NOMO-1 treated with DMSO at 0.1 percent for 48 hours (cell line): ENCODE measurements around the gene HBEGF.

ENCODE experiments used
- DNase-seq: peaks from one replicate; lab custom pipeline; 2025; ENCODE audit not compliant: unreplicated experiment; lab: John Stamatoyannopoulos, UW

HBEGF gene

DNA sequence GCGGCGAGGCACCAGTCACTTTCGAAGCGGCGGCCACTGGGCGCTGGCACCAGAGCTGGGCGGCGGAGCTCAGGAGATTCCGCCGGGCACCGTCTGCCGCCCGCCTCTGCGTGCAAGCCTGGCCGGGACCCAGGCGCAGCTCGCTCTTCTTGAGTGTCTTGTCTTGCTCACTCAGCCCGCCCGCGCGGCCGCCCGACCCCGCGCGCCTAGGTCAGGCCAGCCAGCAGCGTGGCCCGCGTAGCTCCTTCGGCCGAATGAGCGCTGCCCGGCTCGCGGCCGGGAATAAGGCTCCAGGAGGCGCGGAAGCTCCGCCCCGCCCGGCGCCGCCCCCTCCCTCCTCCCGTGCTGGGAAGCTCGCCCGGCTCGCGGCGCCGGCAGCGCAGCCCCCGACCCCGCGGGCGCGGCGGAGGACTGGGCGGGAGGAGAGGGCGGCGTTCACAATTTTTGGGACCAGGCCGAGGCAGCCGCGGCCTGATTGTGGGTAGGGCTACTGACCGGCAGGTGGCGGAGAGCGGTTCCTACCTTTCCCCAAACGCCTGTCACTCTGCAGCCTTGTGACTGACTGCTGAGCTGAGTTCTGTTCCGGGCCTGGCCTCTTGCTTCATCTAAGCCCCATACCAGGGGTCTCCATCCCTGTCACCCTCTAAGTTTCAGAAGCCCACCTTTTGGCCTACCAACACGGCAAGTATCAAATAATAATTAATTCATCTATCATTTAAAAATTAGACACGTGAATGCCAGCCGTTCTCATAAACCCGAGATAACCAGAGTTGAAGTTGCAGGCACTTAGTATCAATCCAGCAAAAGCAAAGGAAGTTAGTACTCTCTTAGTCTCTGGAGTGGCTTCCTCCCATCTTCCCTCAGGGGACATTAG, at the start of gene HBEGF:
Gene HBEGF, minus strand, starts transcription at position 256 of the 874 bp plus-strand sequence. CDS start 275 bp downstream, outside the sequence.
- peak; percentile 63 for DNase-seq

GRCh38 chr5:140393738-140394137, 47.3 kb upstream of the HBEGF start:
- DNase-seq = no peak

DNA sequence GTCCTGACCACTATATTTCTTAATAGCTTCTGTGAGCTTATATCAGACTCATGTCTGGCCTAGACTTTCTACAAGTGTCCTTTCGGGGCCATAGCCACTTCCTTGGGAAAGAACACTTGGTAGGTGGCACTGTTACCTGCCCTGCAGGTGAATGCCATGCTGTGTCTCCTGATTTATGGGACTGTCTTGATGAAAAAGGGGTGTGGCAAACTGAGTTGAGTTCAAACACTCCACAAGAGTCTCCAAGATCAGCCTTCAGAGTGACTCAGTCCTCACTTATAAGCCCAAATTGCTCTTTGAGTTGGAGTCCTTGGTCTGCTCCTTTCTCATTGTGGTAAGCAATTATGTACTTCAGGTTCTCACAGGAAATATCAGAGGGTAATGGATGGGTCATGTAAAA, 45.3 kb upstream of the HBEGF start:
- DNase-seq = no peak

DNA sequence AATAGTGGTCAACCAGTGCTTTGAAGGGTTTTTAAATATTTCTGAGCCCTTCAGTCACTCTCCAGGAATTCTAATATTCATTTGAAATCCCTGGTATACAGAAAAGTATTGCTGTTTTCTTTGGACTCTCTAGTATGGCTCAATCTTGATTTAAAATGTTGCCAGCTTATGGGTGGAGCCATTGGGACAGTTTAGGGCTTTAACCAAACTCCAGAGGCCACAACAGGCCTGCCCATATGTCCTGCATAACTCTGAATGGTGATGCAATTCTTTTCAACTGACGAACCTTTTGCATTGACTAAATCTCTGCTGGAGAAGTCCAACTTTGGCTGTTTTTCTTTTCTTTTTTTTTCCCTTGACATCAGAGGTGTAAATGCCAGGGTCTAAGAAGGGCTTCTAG, 44.9 kb upstream of the HBEGF start:
- DNase-seq = peak; percentile 71

DNA sequence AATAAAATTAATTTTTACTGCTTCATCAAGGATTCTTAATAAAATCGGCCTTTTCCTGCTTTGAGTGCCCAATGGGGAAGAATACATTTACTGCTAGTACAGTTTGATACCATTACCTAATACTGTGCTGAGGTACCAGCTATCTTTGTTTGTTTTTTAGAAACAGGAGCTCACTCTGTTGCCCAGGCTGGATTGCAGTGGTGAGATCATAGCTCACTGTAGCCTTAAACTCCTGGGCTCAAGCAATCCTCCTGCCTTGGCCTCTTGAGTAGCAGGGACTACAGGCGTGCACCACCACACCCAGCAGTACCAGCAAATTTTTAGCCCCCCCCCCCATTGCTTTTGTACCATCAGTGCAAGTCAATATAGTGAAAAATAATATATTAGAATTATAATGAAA, 41.6 kb upstream of the HBEGF start:
- no peak for DNase-seq

- no peak for DNase-seq
These were observed 36.9 kb upstream of the HBEGF start for GRCh38 chr5:140383300-140383699.

DNA sequence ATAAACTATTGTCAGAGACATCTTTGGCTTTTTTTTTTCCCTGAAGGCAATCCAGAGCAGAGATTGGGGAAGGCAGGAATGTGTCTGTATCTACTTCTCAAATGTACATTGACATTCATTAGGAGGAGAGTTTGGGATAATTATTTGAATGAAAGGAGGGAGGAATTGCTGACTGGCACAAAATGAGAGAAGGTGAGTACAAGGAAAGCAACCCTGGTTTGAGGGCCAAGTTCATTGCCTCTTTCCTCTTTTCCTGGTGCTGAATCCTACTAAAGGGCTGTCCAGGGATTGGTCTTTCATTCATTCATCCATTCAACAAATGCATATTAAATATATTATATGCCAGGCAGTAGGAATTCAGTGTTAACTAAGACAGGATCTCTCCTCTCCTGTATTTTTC, 36.5 kb upstream of the HBEGF start:
- DNase-seq = no peak

DNA sequence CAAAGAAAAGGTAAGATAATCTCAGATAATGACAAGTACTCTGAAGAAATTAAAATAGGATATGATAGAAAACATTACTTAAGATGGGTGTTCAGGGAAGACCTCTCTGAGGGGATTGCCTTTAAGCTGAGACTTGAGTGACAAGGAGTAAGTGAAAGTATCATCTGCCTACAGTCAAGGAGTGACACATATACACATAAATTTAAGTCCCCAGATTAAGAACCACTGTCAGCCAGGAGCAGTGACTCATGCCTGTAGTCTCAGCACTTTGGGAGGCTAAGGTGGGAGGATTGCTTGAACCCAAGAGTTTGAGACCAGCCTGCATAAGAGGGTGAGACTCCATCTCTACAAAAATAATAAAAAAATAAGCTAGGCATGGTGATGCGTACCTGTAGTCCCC, 35.6 kb upstream of the HBEGF start:
- no peak for DNase-seq

GRCh38 chr5:140381351-140381750, 34.9 kb upstream of the HBEGF start:
- DNase-seq = no peak

GRCh38 chr5:140372971-140373487, 26.6 kb upstream of the HBEGF start:
- no peak for DNase-seq

DNA sequence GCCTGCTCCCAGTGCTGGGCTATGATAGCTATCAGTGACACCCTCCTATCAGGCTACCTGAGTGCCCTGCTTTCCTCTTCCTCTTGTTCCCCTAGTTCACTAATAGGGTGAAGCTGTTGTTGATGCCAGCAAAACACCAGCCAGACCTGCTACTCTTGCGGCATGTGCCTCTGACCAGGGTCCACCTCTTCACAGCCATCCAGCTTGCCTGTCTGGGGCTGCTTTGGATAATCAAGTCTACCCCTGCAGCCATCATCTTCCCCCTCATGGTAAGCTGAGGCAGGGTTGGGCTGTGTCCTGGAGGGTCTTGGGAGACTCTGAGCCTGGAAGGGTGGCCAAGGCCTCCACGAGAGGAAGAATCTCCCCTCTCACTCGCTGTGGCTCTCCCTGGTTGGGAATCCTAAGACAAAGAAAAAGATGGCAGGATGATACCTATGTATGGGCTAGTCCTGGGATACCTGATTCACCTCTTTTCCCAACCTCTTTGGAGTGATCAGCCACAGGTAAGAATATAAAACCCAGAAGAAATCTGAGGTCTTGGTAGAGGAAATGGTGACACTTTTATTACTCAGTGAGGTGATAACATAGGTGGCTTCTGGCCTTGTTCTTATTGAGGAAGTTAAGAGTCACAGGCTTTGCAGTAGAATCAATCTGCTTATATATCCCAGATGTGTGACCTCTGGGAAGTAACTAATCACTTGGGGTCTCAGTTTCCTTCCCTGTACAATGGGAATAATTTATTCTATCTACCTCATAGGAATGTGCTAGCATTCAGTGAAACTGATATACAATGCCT, 25.2 kb upstream of the HBEGF start:
- no peak for DNase-seq

- DNase-seq = no peak
These were observed 21.0 kb upstream of the HBEGF start for GRCh38 chr5:140367256-140368013.

DNA sequence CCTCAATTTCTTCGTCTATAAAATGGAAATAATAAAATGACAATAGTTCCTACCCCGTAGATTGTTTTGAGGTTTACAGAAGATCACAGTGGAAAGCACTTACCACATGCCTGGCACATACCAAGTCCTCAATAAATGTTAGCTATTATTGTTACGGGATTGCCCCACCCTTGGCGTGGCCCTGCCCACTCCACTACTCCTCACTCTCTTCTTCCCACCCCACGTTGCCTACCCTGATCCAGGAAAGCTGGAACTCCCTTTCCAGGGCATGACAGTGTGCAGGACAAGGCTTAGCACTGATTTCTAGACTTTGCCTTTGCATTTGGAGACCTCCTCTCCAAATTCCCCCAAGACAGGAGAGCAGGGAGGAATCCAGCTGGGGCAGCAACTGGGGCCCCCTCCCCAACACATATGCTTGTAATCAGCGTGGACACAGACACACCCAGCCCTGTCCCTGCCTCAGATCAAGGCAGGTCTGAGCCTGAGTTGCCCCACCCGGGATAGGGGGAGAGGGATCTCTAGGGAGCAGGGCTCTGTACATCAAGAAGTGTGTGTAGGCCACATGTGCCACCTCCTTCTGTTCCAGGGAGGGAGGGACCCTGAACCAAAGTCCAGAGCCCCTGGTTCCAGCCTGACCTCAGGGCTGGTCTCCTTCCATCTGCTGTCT, 20.3 kb upstream of the HBEGF start:
- DNase-seq = no peak

DNA sequence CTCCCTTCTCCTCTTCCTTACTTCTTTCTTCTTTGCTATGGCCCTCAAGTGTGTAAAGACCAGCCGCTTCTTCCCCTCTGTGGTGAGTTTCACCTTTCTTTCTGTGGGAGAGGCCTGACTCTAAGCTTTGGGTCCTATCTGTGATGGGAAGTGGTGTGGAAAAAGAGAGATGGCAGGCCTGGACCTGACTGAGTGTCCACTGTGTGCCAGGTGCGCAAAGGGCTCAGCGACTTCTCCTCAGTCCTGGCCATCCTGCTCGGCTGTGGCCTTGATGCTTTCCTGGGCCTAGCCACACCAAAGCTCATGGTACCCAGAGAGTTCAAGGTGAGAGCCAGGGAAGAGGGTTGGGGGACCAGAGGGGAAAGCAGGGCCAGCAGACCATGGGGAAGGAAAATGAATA, 19.5 kb upstream of the HBEGF start:
- no peak for DNase-seq

GRCh38 chr5:140365282-140365681, 18.9 kb upstream of the HBEGF start:
- no peak for DNase-seq

DNA sequence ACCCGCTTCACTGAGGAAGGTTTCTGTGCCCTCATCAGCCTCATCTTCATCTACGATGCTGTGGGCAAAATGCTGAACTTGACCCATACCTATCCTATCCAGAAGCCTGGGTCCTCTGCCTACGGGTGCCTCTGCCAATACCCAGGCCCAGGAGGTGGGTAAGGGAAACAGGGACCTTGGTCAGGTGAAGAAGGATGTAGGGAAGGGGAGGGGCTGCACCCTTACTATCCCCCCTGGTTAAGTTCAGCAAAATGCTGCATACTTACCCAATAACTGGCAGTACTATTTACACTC, 18.0 kb upstream of the HBEGF start:
- no peak for DNase-seq

GRCh38 chr5:140363631-140364471, 17.4 kb upstream of the HBEGF start:
- no peak for DNase-seq

GRCh38 chr5:140362875-140363630, 16.6 kb upstream of the HBEGF start:
- peak; percentile 57 for DNase-seq

DNA sequence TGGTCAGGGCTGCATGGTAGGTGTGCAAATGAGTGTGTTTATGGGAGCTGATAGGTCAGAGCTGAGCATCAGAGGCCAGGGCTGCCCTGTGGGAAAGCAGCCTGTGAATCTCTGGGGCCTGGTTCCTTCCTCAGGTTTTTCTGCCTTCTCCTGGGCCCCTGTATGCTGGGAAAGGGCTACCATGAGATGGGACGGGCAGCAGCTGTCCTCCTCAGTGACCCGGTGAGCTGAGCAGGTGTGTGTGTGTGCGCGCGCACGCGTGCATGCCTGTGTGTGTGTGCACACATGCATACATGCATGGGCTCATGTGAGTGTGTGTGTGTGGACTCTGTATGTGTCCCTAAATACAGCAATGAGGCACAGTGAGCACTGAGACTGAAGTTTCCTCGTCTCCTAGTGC, 15.9 kb upstream of the HBEGF start:
- DNase-seq = no peak
